ENCODE data around the gene DTNA. TPM values are rescaled to one million over a fixed set of nuclear protein-coding genes. Genes with fewer than 3 reads are reported as not detected.

The DTNA gene
- total and polyA plus RNA-seq, 2 of the 8 experiments (the other 6 are each of a cell fraction or from before 2014, with no cell fraction given): 30.2 to 32.7 TPM

DNA sequence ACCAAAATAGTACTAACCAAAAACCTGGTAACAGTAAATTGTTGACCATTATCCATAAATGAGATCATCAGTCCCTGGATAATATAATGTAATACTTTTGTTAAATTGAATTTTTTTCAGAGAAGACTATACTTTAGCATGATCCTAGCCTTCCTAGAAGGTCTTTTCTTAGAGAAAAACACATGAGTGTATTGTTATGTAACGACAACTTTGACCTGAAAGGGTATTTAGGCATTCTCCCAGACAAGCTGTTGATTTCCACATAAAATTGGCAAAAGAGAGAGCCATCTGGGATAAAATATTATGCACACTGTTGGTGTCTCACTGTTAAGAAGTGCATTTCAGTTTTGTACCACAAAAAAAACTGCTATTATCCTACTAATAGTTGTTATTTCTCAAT lies 211.1 kb downstream of the DTNA start:
- Histone ChIP-seq H2BK120ac (replicated peaks; ENCODE audit: low read depth, low read length) (no peak overlapping the region), H3K23ac (ENCODE audit: insufficient read length) (no peak overlapping the region), H3K9ac (replicated peaks in 1 of 4; ENCODE audit: extremely low read depth in 1 of 4, low read depth in 3 of 4, low read length in 3 of 4) (no peak overlapping the region), H3K36me3 (ENCODE audit: control insufficient read depth in 2 of 4, insufficient read depth in 4 of 4, low read length in 3 of 4) (no peaks in the 10 kb centered on the region), H2AK5ac (ENCODE audit: low read depth, low read length) (no peak overlapping the region), H3K14ac (ENCODE audit: insufficient read length) (no peak overlapping the region), H4K91ac (replicated peaks; ENCODE audit: insufficient read length, low read length) (no peak overlapping the region), H4K5ac (ENCODE audit: insufficient read length, low read depth, low read length) (no peak overlapping the region), H4K8ac (ENCODE audit: extremely low read depth, insufficient read depth, low read length) (no peak overlapping the region), H2BK12ac (ENCODE audit: low read depth, low read length) (no peak overlapping the region), H3K9me3 (ENCODE audit: insufficient read depth in 2 of 2, low read depth in 1 of 2, low read length in 1 of 2) (no peaks in the 10 kb centered on the region), H4K20me1 (replicated peaks in 1 of 2; ENCODE audit: control insufficient read depth in 1 of 2, insufficient read depth in 2 of 2, low read length in 2 of 2) (no peaks in the 10 kb centered on the region), H3K23me2 (ENCODE audit: low read depth, low read length) (no peaks in the 10 kb centered on the region), H2BK15ac (ENCODE audit: low read length) (no peak overlapping the region), H3K4ac (replicated peaks; ENCODE audit: insufficient read length, low read depth, low read length) (no peak overlapping the region), H3K4me1 (replicated peaks in 1 of 4; ENCODE audit: control insufficient read depth in 3 of 4, insufficient read depth in 4 of 4, low read length in 3 of 4) (no peaks in the 10 kb centered on the region; a peak in 1 of 7 replicates), H2BK20ac (ENCODE audit: low read length) (no peak overlapping the region), H3K4me2 (ENCODE audit: insufficient read depth in 1 of 2, low read depth in 2 of 2, low read length in 2 of 2) (no peak overlapping the region), H3K79me2 (ENCODE audit: control insufficient read depth in 1 of 2, insufficient read depth in 2 of 2, low read length in 2 of 2) (no peaks in the 10 kb centered on the region), H3K18ac (ENCODE audit: extremely low read depth, low read length) (no peak overlapping the region), H3K56ac (replicated peaks; ENCODE audit: insufficient read length, low read depth, low read length) (no peak overlapping the region), H3K27ac (ENCODE audit: low read depth, low read length) (no peak overlapping the region), H2AFZ (ENCODE audit: low read length) (no peak overlapping the region), H3K79me1 (ENCODE audit: low read depth, low read length) (no peaks in the 10 kb centered on the region), H3K27me3 (replicated peaks in 1 of 4; ENCODE audit: control insufficient read depth in 3 of 4, extremely low read depth in 1 of 4, insufficient read depth in 3 of 4, low read length in 3 of 4) (no peaks in the 10 kb centered on the region), H3K4me3 (ENCODE audit: extremely low read depth in 1 of 4, insufficient read depth in 2 of 4, low read depth in 3 of 4, low read length in 4 of 4) (no peak overlapping the region), H2BK5ac (ENCODE audit: low read depth, low read length) (no peak overlapping the region)
- DNase-seq (ENCODE audit: low read depth in 1 of 2, low spot score in 2 of 2) (no peak), FAIRE-seq (no peak)
- CTCF ChIA-PET (ENCODE audit: partially characterized antibody): no interaction called here
- POLR2A ChIA-PET (ENCODE audit: partially characterized antibody): no interaction called here
- TF ChIP-seq SIRT6 (IDR thresholded peaks at IDR 0.05; ENCODE audit: low read length): no peak
- WGBS, 2 experiments (ENCODE audit: extremely low coverage in 1 of 2, insufficient coverage in 1 of 2, insufficient read length in 1 of 2, insufficient replicate concordance in 2 of 2, low coverage in 1 of 2, low lambda C conversion rate in 2 of 2, missing lambda C conversion rate in 1 of 2): 95% methylated on average over 1 of the region's 1 CpG; no CpG with 5 or more reads in 1 of the 2 experiments
